DND-41 (cell line): ENCODE data around the gene RRP15.

Source experiments
- ATAC-seq: fragments of 200-7000 bp; cut with Tn5 transposase; 3 replicates; pipeline ENCODE4 v1.9.1; 2021; ENCODE audit warnings: low read depth; ENCODE audit not compliant: insufficient read depth
- DNase-seq: peaks from one replicate; pipeline ENCODE4 v3.0.0-alpha.2; 2020
- H2AFZ ChIP-seq: 2 replicates; pipeline ENCODE4 v1.6.0; 2012; ENCODE audit warnings: low read depth, low read length
- H3K27ac ChIP-seq: 2 replicates; pipeline ENCODE4 v1.5.1; 2012; ENCODE audit warnings: low read length, inconsistent platforms
- H3K27me3 ChIP-seq: fragments of 200-600 bp; sonication (generic); 2 replicates; pipeline ENCODE4 v1.6.0; 2012; ENCODE audit warnings: low read length, mild to moderate bottlenecking, inconsistent platforms; ENCODE audit not compliant: insufficient read depth, poor library complexity
- H3K36me3 ChIP-seq: 2 replicates; pipeline ENCODE4 v1.5.1; 2012; ENCODE audit warnings: low read length, inconsistent platforms; ENCODE audit not compliant: insufficient read depth
- H3K4me1 ChIP-seq: 2 replicates; pipeline ENCODE4 v1.5.1; 2012; ENCODE audit warnings: mild to moderate bottlenecking, low read length; ENCODE audit not compliant: insufficient read depth
- H3K4me2 ChIP-seq: 2 replicates; pipeline ENCODE4 v1.6.0; 2012; ENCODE audit warnings: mild to moderate bottlenecking, moderate library complexity, low read length, inconsistent platforms; ENCODE audit not compliant: insufficient read depth
- H3K4me3 ChIP-seq, 2 experiments: fragments of 200-600 bp in 1 of 2; shearing (Covaris generic) in 1 of 2; 2 replicates each; pipeline ENCODE4 v1.5.1; 2012 to 2016; ENCODE audit warnings: inconsistent platforms in 2 of 2, low read length in 2 of 2, mild to moderate bottlenecking in 2 of 2, low read depth in 1 of 2, moderate library complexity in 1 of 2
- H3K79me2 ChIP-seq: 2 replicates; pipeline ENCODE4 v1.6.0; 2012; ENCODE audit warnings: low read length, inconsistent platforms; ENCODE audit not compliant: insufficient read depth
- H3K9ac ChIP-seq: 2 replicates; pipeline ENCODE4 v1.6.0; 2012; ENCODE audit warnings: low read depth, mild to moderate bottlenecking, inconsistent platforms, low read length, moderate library complexity
- H3K9me3 ChIP-seq: 2 replicates; pipeline ENCODE4 v1.5.1; 2012; ENCODE audit warnings: low read length, moderate library complexity, mild to moderate bottlenecking, inconsistent platforms; ENCODE audit not compliant: insufficient read depth, severe bottlenecking
- H4K20me1 ChIP-seq: 2 replicates; pipeline ENCODE4 v1.6.0; 2012; ENCODE audit warnings: low read length; ENCODE audit not compliant: insufficient read depth
- CTCF ChIP-seq: IDR thresholded peaks from 2 replicates; pipeline ENCODE4 v1.5.1; 2012; ENCODE audit warnings: borderline replicate concordance, low read length, moderate library complexity, mild to moderate bottlenecking; ENCODE audit not compliant: poor library complexity, severe bottlenecking; ENCODE audit errors: extremely low read depth
- EZH2 ChIP-seq: IDR thresholded peaks from 3 replicates; pipeline ENCODE4 v1.6.1; 2012; ENCODE audit warnings: borderline replicate concordance, low read depth, mild to moderate bottlenecking, moderate library complexity, low read length, inconsistent platforms; ENCODE audit not compliant: severe bottlenecking

Gene RRP15

GRCh38 chr1:218255090-218255489, 30.0 kb upstream of the RRP15 start:
- no peaks in the 10 kb centered on the region for H3K9me3 ChIP-seq
- no peaks in the 10 kb centered on the region for H3K79me2 ChIP-seq
- no peak overlapping the region for H3K27ac ChIP-seq
- H3K4me1 ChIP-seq = no peaks in the 10 kb centered on the region
- TF ChIP-seq CTCF (no peak), EZH2 (no peak)
- H3K36me3 ChIP-seq = no peaks in the 10 kb centered on the region
- no peaks in the 10 kb centered on the region for H3K27me3 ChIP-seq
- no peak overlapping the region for H3K4me2 ChIP-seq
- no peak for ATAC-seq
- DNase-seq = no peak
- H3K4me3 ChIP-seq = no peak overlapping the region
- H4K20me1 ChIP-seq = no peaks in the 10 kb centered on the region
- H3K9ac ChIP-seq = no peak overlapping the region
- no peak overlapping the region for H2AFZ ChIP-seq

- Histone ChIP-seq H3K27me3 (no peaks in the 10 kb centered on the region), H3K4me3 (no peak overlapping the region), H3K4me2 (no peak overlapping the region), H2AFZ (no peak overlapping the region), H3K79me2 (no peaks in the 10 kb centered on the region), H3K9me3 (no peaks in the 10 kb centered on the region), H3K36me3 (no peaks in the 10 kb centered on the region), H3K9ac (no peak overlapping the region), H3K4me1 (no peaks in the 10 kb centered on the region), H4K20me1 (no peaks in the 10 kb centered on the region), H3K27ac (no peak overlapping the region)
- TF ChIP-seq CTCF (no peak), EZH2 (no peak)
- ATAC-seq = no peak
- no peak for DNase-seq
Measured at GRCh38 chr1:218257371-218257770, 27.7 kb upstream of the RRP15 start.

- no peak for TF ChIP-seq EZH2
- no peak for TF ChIP-seq CTCF
- Histone ChIP-seq H3K36me3 (no peaks in the 10 kb centered on the region), H3K27ac (no peak overlapping the region), H3K27me3 (no peaks in the 10 kb centered on the region), H3K4me2 (no peak overlapping the region), H3K9me3 (no peaks in the 10 kb centered on the region), H3K79me2 (no peaks in the 10 kb centered on the region), H3K4me3 (no peak overlapping the region), H3K4me1 (no peaks in the 10 kb centered on the region), H2AFZ (no peak overlapping the region), H4K20me1 (no peaks in the 10 kb centered on the region), H3K9ac (no peak overlapping the region)
- ATAC-seq (no peak), DNase-seq (no peak)
Measured at GRCh38 chr1:218257971-218258370, 27.1 kb upstream of the RRP15 start.

- Histone ChIP-seq H3K27ac (no peak overlapping the region), H3K79me2 (no peaks in the 10 kb centered on the region), H3K9me3 (no peaks in the 10 kb centered on the region), H3K36me3 (no peaks in the 10 kb centered on the region), H3K4me2 (no peak overlapping the region), H3K27me3 (no peaks in the 10 kb centered on the region), H3K4me3 (no peak overlapping the region), H3K9ac (no peak overlapping the region), H2AFZ (no peak overlapping the region), H4K20me1 (no peaks in the 10 kb centered on the region), H3K4me1 (no peaks in the 10 kb centered on the region)
- TF ChIP-seq EZH2 = no peak
- no peak for TF ChIP-seq CTCF
- no peak for ATAC-seq
- no peak for DNase-seq
Measured at GRCh38 chr1:218259339-218259738, 25.8 kb upstream of the RRP15 start.
